ENCODE measurements around the gene HSPH1. TPM values are rescaled to one million over a fixed set of nuclear protein-coding genes. Genes with fewer than 3 reads are reported as not detected.

Gene HSPH1
- total and polyA plus RNA-seq, 4 donors: 11.0 to 30.3 (median 20.3) TPM

DNA sequence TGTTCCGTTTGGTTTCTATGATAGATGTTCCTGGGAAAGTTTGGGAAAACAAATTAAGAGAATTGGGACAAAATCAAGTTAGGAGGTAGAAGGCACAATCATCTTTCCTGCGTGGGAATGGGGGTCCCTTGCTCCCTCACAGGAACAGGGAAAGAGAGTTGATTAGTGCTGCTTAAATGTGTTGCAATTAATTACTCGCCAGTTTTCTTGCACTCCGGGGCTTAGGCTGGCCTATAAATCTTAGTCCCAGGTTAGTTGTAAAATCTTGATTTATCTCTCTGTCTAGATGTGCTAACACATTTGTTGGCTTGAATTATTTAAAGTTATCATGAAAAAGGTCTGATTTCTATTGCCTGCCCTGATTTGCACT, 48.1 kb upstream of the HSPH1 start (continued):
- TF ChIP-seq HNF4A (conservative IDR thresholded peaks at IDR 0.05) (no peak), GABPA (IDR thresholded peaks at IDR 0.05 in 1 of 2, conservative IDR thresholded peaks at IDR 0.05 in 1 of 2) (no peak), FOXA1 (IDR thresholded peaks at IDR 0.05) (no peak), EGR1 (IDR thresholded peaks at IDR 0.05; ENCODE audit: low read depth in 2 of 2) (no peak)

GRCh38 chr13:31209172-31209840, 47.6 kb upstream of the HSPH1 start:
- Histone ChIP-seq H3K9ac (ENCODE audit: low read depth in 1 of 2, low read length in 2 of 2) (no peak overlapping the region), H3K27ac (ENCODE audit: low read depth in 1 of 2, low read length in 2 of 2) (no peak overlapping the region), H3K4me1 (ENCODE audit: control insufficient read depth in 4 of 4, insufficient read depth in 4 of 4, low read length in 3 of 4) (peaks cover 0 to 6% (median 1%) of the 10 kb centered on the region in 4 donors), H3K36me3 (ENCODE audit: control insufficient read depth in 4 of 4, insufficient read depth in 3 of 4, low read depth in 1 of 4, low read length in 3 of 4) (no peaks in the 10 kb centered on the region), H3K4me3 (ENCODE audit: low read depth in 1 of 3, low read length in 3 of 3) (no peak overlapping the region), H3K9me3 (ENCODE audit: control insufficient read depth in 4 of 4, low read length in 3 of 4) (no peaks in the 10 kb centered on the region), H3K27me3 (ENCODE audit: control insufficient read depth in 4 of 4, insufficient read depth in 4 of 4, low read length in 3 of 4) (no peaks in the 10 kb centered on the region)
- DNase-seq (ENCODE audit: low spot score): no peak
- TF ChIP-seq REST (IDR thresholded peaks at IDR 0.05) (no peak), FOXA2 (IDR thresholded peaks at IDR 0.05) (no peak), NR2F2 (IDR thresholded peaks at IDR 0.05) (no peak), TAF1 (conservative IDR thresholded peaks at IDR 0.05) (no peak), EGR1 (IDR thresholded peaks at IDR 0.05; ENCODE audit: low read depth in 2 of 2) (no peak), RXRA (IDR thresholded peaks at IDR 0.05) (no peak), GABPA (IDR thresholded peaks at IDR 0.05 in 1 of 2, conservative IDR thresholded peaks at IDR 0.05 in 1 of 2) (no peak), YY1 (IDR thresholded peaks at IDR 0.05) (no peak), HNF4G (IDR thresholded peaks at IDR 0.05) (no peak), MAX (IDR thresholded peaks at IDR 0.05) (no peak), FOXA1 (IDR thresholded peaks at IDR 0.05) (no peak), HNF4A (conservative IDR thresholded peaks at IDR 0.05) (no peak), ATF3 (IDR thresholded peaks at IDR 0.05) (no peak), SP1 (IDR thresholded peaks at IDR 0.05) (no peak)
- WGBS: 71% methylated on average over 8 of the region's 8 CpGs

GRCh38 chr13:31208559-31209122, 46.9 kb upstream of the HSPH1 start:
- Histone ChIP-seq H3K27me3 (ENCODE audit: control insufficient read depth in 4 of 4, insufficient read depth in 4 of 4, low read length in 3 of 4) (no peaks in the 10 kb centered on the region), H3K4me3 (ENCODE audit: low read depth in 1 of 3, low read length in 3 of 3) (no peak overlapping the region), H3K4me1 (ENCODE audit: control insufficient read depth in 4 of 4, insufficient read depth in 4 of 4, low read length in 3 of 4) (peaks cover 0 to 6% (median 1%) of the 10 kb centered on the region in 4 donors), H3K27ac (ENCODE audit: low read depth in 1 of 2, low read length in 2 of 2) (no peak overlapping the region), H3K36me3 (ENCODE audit: control insufficient read depth in 4 of 4, insufficient read depth in 3 of 4, low read depth in 1 of 4, low read length in 3 of 4) (no peaks in the 10 kb centered on the region), H3K9me3 (ENCODE audit: control insufficient read depth in 4 of 4, low read length in 3 of 4) (no peaks in the 10 kb centered on the region), H3K9ac (ENCODE audit: low read depth in 1 of 2, low read length in 2 of 2) (no peak overlapping the region)
- 91% methylated on average over 12 of the region's 12 CpGs for WGBS
- no peak for DNase-seq (ENCODE audit: low spot score)
- TF ChIP-seq JUND (IDR thresholded peaks at IDR 0.05) (no peak), RAD21 (IDR thresholded peaks at IDR 0.05) (no peak), EGR1 (IDR thresholded peaks at IDR 0.05; ENCODE audit: low read depth in 2 of 2) (no peak), HNF4G (IDR thresholded peaks at IDR 0.05) (no peak), NR2F2 (IDR thresholded peaks at IDR 0.05) (no peak), FOXA1 (IDR thresholded peaks at IDR 0.05) (no peak), MAX (IDR thresholded peaks at IDR 0.05) (no peak), ZBTB33 (IDR thresholded peaks at IDR 0.05) (no peak), GABPA (IDR thresholded peaks at IDR 0.05 in 1 of 2, conservative IDR thresholded peaks at IDR 0.05 in 1 of 2) (no peak), HNF4A (conservative IDR thresholded peaks at IDR 0.05) (no peak), TAF1 (conservative IDR thresholded peaks at IDR 0.05) (no peak), RXRA (IDR thresholded peaks at IDR 0.05) (no peak), YY1 (IDR thresholded peaks at IDR 0.05) (no peak), SP1 (IDR thresholded peaks at IDR 0.05) (no peak), ATF3 (IDR thresholded peaks at IDR 0.05) (no peak)
- TF ChIP-seq, protein P1, sequence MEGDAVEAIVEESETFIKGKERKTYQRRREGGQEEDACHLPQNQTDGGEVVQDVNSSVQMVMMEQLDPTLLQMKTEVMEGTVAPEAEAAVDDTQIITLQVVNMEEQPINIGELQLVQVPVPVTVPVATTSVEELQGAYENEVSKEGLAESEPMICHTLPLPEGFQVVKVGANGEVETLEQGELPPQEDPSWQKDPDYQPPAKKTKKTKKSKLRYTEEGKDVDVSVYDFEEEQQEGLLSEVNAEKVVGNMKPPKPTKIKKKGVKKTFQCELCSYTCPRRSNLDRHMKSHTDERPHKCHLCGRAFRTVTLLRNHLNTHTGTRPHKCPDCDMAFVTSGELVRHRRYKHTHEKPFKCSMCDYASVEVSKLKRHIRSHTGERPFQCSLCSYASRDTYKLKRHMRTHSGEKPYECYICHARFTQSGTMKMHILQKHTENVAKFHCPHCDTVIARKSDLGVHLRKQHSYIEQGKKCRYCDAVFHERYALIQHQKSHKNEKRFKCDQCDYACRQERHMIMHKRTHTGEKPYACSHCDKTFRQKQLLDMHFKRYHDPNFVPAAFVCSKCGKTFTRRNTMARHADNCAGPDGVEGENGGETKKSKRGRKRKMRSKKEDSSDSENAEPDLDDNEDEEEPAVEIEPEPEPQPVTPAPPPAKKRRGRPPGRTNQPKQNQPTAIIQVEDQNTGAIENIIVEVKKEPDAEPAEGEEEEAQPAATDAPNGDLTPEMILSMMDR (IDR thresholded peaks at IDR 0.05; ENCODE audit: low read depth, low read length, missing input control): no peak
